Activated CD4-positive, alpha-beta T cell treated with anti-CD3 and anti-CD28 coated beads, Interleukin-2, amount 50 U/mL, for 24 hours (primary cell): ENCODE data around the gene SLAMF9.
"Not testable (repeated sequence)": the region's sequence is repeated elsewhere in the genome, so short reads cannot be mapped to it uniquely, and the experiment has no call there.

Experiments used
- DNase-seq, 2 donors: peaks; one replicate each; pipeline ENCODE4 v3.0.0-alpha.2; 2020; ENCODE audit warnings: low read depth in 1 of 2, low spot score in 1 of 2

The SLAMF9 gene

DNA sequence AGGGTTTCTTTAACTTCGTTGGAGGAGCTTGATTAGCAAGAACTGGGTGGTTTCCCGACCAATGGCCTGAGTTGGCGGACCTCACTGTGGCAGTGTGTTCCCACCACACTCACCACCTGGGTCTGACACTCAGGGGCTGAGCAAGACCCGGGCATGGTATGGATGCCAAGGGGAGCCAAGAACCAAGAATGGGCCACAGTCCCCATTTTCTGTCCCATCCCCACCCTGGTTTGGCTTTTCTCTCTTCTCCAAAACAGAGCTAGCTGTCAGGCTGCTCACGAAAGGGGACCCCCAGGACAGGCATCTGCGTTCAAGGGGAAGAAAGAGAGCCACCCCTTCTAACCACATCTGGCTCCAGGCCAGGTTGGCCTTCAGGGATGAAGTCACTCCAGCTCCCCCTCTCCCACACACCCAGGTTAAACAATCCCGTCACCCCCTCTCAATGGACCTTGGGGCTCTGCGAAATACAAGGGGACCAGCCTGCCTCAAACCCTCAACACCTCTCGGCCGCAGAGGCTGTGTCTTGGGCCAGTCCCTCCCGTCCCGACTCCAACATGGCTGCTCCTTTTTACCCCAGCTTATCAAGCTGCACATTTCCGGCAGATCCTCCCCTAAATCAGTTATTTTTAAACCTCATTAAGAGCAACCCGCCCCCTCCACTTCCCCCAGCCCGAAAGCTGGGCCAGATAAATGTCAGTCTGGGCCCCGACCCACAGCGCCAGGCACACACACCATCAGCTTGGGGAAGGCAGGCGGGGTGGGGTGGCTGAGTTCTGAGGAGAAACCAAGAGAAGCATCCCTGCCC, 32.1 kb downstream of the SLAMF9 start:
- no peak for DNase-seq

DNA sequence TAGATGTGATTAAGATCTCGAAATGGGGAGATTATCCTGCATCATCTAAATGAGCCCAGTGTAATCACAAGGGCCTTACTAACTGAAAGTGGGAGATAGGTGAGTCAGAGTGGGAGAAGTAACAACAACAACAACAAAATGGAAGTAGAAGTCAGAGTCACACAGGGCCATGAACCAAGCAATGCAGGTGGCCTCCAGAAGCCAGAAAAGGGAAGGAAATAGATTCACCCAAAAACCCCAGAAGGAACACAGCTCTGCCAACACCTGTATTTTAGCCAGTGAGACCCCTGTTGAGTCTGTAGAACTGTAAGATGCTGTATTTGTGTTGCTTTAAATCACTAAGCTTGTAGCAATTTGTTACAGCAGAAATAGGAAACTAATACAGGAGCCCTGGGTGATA, 32.8 kb downstream of the SLAMF9 start:
- DNase-seq = no peak

DNA sequence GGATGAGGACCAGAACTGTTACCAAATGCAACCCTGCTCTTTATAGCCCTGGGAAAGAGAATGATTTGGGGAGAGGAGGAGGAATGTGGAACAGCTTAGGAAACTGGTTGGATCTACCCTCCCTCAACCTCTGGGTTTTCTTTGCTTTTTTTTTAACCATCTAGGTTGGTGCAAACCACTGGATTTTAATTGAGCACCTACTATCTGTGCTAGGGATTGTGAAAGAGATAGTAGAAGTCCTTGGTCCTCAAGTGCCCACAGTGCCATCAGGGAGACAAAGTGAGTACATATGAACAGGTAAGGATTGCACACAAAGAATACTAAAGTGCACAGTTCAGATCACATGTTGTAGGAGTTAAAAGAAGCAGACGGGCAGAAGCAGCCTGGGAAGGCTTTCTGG, 33.4 kb downstream of the SLAMF9 start:
- DNase-seq = no peak

DNA sequence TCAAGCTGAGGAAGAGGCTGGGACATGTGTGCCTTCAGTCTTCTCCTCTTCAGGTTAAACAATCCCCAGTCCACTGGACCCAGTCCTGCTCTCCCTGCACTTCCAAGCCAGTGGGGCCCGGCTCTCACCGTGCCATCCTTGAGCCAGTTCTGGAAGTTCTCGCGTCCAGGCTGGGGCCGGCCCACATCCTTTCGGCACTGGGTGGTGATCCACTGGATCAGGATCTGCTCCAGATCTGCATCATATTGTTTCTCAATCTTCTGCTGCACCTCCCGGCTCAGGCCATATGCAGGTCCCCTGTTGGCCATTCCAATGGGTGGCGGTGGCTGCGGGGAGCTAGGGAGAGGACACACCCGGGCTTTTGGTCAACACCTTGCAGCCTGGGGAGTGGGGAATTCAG, 33.8 kb downstream of the SLAMF9 start:
- no peak for DNase-seq

DNA sequence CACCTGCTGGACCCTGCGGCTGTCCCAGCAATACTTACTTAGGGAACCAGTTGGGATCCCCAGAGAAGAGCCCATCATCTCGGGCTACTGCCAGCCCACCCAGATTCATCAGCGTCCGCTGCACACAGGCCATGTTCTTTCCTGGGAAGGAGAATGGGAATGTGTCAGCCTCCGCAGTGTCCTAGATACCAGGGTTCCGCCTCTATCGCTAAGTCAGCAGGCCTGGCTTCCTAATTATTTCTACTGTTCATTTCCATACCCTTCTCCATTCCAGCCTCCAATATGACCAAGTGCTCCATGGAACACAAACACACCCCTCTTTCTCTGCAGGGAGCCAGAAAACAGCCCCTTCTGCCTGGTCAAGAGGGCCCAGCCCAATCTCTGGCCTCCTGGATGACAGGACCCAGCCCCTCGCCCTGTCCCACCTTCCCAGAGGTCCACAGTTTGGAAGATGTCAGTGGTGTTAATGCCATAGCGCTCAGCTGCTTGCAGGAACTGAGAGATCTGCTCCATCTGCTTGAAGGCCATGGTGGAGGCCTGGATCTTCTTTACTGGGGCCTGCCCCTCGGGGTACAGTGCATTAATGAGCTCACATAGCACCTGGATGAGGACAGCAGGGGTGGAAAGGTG, 34.7 kb downstream of the SLAMF9 start:
- no peak for DNase-seq

DNA sequence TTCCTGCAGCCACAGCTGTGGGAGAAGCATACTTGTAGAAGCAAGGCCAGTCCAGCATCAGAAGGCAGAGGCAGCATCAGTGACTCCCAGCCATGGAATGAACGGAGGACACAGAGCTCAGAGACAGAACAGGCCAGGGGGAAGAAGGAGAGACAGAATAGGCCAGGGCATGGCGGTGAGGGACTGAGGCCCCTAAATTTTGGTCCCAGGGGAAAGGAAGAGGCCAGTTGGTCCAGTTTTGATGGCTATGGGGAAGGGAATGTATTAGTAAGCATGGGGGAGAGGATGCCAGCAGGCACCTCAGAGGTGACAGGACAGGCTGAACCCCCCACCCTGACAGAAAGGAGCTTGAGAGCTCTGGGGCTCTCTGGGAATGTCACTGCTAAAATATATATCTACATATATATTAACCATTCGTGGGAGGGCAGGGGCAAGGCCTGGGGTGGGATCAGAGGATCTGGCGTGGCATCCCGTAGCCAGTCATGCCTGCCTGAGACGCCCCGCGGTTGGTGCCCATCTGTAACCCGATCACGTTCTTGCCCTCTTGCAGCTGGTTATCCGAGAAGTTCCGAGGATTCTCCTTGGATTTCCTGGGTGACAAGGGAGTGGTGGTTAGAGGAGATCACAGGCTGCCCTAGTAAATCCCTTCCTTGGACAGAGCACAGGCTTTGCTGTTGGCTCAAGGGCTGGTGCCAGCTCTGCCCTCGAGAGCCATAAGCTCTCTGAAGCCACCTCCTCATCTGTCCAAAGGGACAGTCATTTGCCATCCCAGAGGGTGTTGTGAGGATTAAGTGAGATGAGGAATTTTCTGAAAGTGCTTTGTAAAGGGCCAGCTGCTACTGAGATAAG, 35.5 kb downstream of the SLAMF9 start:
- no peak for DNase-seq

DNA sequence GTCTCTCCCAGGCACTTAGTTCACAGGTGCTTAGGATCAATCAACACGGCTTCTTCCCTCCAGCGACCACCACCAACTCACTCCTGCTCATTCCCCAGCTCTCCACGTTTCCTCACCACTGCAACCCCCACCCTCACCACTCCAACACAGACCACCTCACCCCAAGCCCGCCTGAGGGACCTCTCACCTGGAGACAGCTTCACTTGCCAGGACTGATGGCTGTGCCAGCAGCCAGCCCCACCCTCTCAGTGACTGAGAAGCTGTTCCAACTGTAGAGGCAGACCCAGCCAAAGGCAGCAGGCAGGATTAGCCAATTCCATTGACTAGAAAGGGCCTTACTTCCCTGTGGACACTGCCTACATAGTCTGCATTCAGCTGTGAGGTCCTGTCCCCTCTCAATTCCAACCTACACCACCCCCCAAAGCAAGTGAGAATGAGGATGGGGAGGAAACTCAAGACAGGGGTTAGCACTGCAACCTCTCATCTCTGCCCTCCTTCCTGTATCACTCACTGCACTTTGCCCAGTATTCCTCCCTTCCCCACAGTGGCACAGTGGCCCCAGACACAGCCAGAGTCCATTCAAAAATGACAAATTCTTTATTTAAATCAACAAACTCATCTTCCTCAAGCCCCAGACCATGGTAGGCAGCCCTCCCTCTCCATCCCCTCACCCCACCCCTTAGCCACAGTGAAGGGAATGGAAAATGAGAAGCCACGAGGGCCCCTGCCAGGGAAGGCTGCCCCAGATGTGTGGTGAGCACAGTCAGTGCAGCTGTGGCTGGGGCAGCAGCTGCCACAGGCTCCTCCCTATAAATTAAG, 36.3 kb downstream of the SLAMF9 start:
- DNase-seq = no peak

DNA sequence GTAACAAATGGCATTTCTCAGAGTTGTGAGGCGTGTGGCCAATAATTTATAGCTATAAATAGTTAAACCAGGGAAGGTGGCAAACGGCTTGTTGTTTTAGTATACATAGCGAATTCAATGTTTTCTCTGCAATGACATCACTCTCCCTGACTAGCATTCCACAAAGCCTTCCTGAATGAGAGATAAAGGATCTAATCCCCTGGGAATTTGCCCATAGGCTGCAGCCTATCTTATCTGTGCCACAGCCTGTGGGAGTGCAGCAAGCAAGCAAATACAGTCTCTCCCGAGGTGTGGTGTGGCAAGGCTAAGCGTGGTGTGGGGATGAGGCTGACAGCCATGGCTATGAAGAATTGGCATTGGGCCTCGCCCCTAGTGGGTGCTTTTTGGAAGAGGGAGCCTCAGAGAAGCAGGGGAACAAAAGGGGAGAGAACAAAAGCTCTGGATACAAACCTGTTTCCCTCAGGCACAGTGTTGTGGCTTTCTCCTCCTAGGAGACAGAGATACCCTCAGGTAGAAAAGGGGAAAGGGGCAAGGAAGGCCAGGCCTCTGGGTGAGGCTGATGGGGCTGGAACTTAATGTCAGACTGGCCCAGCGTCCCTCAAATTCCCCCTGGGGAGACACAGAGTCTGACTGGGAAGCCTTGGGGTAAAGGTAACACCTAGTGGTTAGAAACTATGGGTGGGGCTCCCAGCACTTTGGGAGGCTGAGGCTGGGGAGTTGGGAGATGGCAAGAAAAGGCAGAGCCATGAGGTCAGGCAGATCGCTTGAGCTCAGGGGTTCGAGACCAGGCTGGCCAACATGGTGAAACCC, 37.6 kb downstream of the SLAMF9 start:
- no peak for DNase-seq

DNA sequence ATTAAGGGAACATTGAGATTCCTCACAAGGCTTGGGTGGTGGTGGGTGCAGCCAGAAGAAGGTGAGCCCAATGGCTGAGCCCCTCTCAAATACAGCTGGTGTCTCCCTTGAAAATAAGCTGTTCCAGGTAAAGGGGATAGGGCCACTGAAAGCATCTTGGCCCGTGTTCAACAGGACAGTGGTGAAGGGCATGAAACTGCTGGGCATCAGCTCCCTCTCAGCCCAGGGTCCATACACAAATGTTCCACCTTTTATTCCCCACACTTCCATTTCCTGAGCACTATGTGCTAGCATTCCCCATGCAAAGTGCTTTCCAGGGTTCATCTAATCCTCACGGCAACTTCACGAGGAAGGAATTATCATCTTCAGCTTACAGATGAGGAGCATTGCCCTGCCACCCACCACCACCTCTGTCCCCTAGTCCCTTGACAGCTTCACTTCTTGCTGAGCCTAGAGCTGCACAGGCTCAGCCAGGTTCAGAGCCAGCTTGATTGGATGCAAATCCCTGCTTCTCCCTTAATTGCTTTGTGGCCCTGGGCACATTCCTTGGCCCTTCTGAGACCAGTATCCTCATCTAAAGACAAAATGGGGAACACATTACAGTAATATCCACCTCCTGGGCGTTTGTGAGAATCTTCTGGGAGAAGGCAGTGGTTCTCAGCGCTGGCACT, 38.3 kb downstream of the SLAMF9 start:
- no peak for DNase-seq

DNA sequence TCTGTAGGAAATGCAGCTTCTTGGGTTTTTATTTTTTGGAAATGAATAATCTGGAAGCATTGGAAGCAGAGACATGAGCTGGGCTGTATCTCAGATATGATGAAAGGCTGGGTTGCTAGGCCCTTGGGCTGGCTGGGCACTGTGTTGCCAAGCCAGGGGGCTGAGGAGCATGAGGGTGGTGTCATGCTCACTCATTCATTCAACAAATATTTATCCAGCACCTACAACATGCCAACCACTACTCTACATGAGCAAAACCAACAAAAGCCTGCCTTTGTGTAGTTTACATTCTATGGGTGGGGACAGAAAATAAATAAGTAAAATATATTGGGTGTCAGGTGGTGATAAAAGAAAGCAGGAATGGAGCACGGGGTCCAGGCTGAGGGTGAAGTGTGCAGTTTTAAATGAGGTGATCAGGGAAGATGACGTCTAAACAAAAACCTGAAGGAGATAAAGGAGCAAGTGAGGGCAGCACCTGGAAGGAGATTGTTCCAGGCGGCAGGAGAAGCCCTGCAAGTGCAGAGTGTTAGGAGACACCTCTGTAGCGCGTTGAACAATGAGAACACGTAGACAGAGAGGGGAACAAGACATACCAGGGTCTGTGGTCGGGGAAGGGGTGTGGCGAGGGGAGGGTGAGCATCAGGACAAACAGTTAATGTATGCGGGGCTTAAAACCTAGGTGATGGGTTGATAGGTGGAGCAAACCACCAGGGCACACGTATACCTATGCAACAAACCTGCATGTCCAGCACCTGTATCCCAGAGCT, 39.6 kb downstream of the SLAMF9 start:
- no peak for DNase-seq

DNA sequence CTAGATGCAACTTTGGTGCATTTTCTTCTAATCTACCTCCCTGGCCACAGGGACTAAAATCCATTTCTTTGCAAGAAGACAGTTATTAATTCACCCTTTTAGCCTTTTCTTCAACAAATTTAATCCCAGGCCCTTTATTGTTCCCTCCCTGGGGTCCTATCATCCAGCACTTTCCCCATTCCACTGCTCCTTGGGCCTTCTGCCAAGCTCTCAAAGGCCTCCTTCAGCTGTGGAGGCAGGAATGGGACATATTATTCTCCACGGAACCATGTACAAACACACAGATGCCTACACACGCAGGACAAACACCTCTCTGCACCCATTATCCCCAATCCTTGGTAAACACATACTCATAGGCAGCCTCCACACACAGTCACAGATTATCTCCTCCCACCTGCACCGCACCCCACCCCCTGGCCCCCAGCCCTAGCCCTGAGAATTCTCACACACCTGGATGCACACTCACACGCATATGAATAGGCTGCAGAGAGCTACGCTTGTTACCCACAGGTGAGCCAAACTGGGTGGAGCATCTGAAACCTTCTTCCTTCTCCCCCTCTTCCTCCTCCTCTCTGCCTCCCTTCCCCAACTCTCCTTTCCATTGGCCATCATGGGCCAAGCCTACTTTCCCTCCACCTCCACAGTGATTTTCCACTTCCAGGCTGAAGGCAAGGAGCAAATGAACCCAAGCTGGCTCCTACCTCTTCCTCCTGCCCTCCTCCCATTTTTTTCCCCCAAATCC, 40.4 kb downstream of the SLAMF9 start:
- DNase-seq = no peak

DNA sequence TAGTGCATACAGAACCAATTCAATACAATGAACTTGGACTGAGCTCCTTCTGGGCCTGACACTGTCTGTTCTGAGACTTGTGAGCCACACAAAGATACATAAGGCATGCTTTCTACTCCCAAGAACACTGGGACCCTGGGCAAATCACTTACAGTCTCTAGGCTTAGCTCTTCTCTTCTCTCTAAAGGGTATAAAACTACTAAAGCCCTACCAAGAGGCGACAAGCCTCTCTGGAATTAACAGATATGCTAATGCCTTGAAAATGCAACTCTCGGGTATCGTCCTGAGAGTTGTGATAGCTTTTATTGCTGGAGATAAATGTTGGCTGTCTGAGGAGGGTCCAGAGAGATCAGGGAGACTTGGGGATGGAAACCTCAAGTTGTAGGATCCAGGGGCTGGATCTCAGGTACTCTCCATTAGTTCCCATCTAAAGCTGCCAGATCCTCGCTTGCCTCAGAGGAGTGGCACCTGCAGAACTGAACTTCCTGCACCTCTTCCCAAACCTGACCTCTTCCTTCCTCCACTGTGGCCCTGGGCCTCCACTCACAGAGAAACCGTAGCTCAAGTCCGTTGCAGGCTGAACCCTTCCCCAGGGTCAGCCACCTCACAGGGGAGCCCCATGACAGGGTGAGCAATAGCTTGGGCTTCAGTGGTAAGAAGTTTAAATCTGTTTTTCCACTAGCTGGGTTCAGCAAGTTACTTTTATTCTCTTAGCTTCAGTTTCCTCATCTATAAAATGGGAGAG, 42.5 kb downstream of the SLAMF9 start:
- no peak for DNase-seq

DNA sequence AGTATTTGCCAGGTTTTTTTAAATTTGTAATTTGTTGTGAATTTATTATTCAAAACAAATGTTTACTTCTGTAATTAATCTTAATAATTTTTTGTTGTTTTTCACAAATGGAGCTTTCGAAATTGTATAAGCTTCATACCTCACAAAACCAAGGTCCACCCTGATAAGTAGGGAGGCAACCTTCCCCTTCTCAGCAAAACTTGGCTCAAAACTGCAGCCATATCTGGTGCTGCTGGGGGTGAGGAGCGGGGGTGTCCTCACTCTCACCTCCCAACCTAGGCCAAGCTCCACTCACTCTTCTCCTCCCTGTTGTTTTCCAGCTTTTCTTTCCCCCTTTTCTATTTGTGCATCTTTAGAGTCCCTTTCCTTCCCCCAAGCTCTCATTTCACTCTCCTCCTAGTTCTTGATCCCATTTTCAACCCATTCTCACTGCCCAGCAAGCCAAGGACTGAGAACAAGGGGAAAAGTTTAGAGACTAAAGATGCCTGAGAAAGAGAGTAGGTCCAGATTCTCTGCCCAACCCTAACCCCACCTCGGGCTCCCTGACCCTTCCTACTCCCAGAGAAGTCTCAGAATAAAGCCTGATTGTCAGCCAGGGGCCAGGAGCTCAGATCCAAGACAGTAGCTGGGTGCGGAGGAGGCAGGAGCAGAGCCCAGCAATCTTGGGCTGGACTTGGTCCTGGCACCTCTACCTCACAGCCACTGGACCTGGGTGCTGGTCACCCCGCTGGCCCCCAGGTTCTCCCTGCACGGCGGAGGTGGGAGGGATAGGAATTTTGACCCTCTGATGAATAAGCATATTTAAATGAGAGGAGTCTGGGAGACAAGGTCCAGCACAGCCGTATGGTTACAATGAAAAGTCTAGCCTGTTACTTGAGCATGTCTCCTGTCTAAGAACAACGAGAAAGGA, 45.8 kb downstream of the SLAMF9 start:
- no peak for DNase-seq

DNA sequence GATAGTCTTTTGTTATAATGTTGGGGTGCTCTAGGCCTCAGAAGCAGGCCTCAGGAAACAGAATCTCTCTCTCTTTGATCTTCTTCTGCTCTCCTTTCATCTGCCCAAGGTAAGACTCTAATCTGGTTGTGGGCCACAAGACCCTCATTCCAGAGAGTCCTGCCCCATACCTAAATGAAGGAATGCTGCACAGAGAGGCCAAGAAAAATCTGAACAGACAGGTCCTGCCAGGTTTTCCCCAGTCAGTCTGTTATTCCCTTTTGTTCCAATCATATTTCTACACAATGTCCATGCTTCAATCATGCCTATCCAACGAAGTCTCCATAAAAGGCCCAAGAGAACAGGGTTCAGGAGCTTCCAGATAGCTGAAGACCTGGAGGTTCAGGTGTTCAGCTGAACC, 47.1 kb downstream of the SLAMF9 start:
- DNase-seq = no peak

DNA sequence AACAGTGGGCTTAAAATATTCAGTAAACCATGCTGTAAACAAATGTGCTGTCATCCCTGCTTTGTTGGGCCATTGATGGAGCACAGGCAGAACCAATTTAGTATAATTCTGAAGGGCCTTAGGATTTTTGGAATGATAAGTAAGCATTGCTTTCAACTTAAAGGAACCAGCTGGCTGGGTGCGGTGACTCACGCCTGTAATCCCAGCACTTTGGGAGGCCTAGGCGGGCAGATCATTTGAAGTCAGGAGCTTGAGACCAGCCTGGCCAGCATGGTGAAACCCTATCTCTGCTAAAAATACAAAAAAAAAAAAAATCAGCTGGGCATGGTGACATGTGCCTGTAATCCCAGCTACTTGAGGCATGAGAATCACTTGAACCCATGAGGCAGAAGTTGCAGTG, 50.0 kb downstream of the SLAMF9 start:
- DNase-seq = not testable (repeated sequence)

DNA sequence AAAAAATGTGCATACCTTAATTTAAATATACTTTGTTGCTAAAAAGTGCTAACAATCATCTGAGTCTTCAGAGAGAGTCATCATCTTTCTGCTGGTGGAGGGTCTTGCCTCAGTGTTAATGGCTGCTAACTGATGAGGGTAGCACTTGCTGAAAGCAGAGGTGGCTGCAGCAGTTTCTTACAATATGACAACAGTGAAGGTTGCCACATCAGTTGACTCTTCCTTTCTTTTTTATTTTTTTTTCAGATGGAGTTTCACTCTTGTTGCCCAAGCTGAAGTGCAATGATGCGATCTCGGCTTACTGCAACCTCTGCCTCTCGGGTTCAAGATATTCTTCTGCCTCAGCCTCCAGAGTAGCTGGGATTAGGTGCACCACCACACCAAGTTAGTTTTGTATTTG, 51.5 kb downstream of the SLAMF9 start:
- DNase-seq = no peak
